Stimulated activated CD8-positive, alpha-beta memory T cell treated with anti-CD3 and anti-CD28 coated beads, Interleukin-15, amount 100 ng/mL, for 4 hours (primary cell): Measurements from ENCODE around the gene GNB5.
"Not testable (repeated sequence)": the region's sequence is repeated elsewhere in the genome, so short reads cannot be mapped to it uniquely, and the experiment has no call there.

ENCODE experiments used
- DNase-seq, 2 donors: peaks; one replicate each; pipeline ENCODE4 v3.0.0-alpha.2; 2020; ENCODE audit warnings: low read depth in 2 of 2

GNB5 gene

GRCh38 chr15:52112203-52112750 is 78.9 kb downstream of the GNB5 start:
- DNase-seq = no peak

GRCh38 chr15:52111517-52112202 is 79.5 kb downstream of the GNB5 start:
- no peak for DNase-seq

- DNase-seq = no peak
Measured at GRCh38 chr15:52109559-52110451, 81.4 kb downstream of the GNB5 start.

GRCh38 chr15:52107238-52107637 is 84.0 kb downstream of the GNB5 start:
- DNase-seq = no peak

GRCh38 chr15:52106641-52107040 is 84.6 kb downstream of the GNB5 start:
- DNase-seq = no peak

GRCh38 chr15:52105846-52106245 is 85.3 kb downstream of the GNB5 start:
- no peak for DNase-seq

GRCh38 chr15:52104532-52105004 is 86.6 kb downstream of the GNB5 start:
- no peak for DNase-seq

GRCh38 chr15:52103217-52104207 is 87.7 kb downstream of the GNB5 start:
- no peak for DNase-seq

GRCh38 chr15:52102463-52102862 is 88.7 kb downstream of the GNB5 start:
- DNase-seq = no peak

GRCh38 chr15:52101542-52102323 is 89.5 kb downstream of the GNB5 start:
- DNase-seq = no peak

GRCh38 chr15:52100807-52101442 is 90.3 kb downstream of the GNB5 start:
- no peak for DNase-seq

GRCh38 chr15:52099651-52100272 is 91.4 kb downstream of the GNB5 start:
- no peak for DNase-seq

- no peak for DNase-seq
Measured at GRCh38 chr15:52098323-52098722, 92.9 kb downstream of the GNB5 start.

GRCh38 chr15:52097180-52097579 is 94.0 kb downstream of the GNB5 start:
- no peak for DNase-seq

- DNase-seq = not testable (repeated sequence)
Measured at GRCh38 chr15:52096536-52096935, 94.7 kb downstream of the GNB5 start.

- DNase-seq = no peak
Measured at GRCh38 chr15:52095597-52096262, 95.5 kb downstream of the GNB5 start.

- no peak for DNase-seq
Measured at GRCh38 chr15:52094811-52095584, 96.2 kb downstream of the GNB5 start.
